Measurements from ENCODE around the gene YIPF4.

GRCh38 chr2:32249731-32250236 is 27.9 kb upstream of the YIPF4 start:
- no peak for TF ChIP-seq CTCF (IDR thresholded peaks at IDR 0.05)
- TF ChIP-seq POLR2A (IDR thresholded peaks at IDR 0.05), result no peak

All from vagina (tissue), 2 donors.